OCI-LY7 (cell line): ENCODE measurements around the gene GPD2. TPM values are rescaled to one million over a fixed set of nuclear protein-coding genes. Genes with fewer than 3 reads are reported as not detected.
"Not testable (repeated sequence)": the region's sequence is repeated elsewhere in the genome, so short reads cannot be mapped to it uniquely, and the experiment has no call there.

Experiments used
- BruUV-seq: library from RNA; stranded (reverse); fragments of 400-500 nt; replicated peaks from 2 replicates; lab custom pipeline; 2021; lab: Mats Ljungman, UMichigan
- CTCF ChIA-PET: fragments of 300-600 bp; sonication (Branson Sonifier 250); formaldehyde crosslinking; loops from one replicate; lab custom pipeline; 2022; ENCODE audit warnings: antibody characterized with exemption; ENCODE audit not compliant: unreplicated experiment; lab: Charles Lee
- POLR2A ChIA-PET: fragments of 300-600 bp; sonication (Branson Sonifier 250); formaldehyde crosslinking; loops from one replicate; lab custom pipeline; 2022; ENCODE audit warnings: antibody characterized with exemption; lab: Charles Lee
- DNase-seq: peaks from one replicate; pipeline ENCODE4 v3.0.0-alpha.2; 2015; ENCODE audit warnings: low spot score
- H2AFZ ChIP-seq: fragments of 200-600 bp; sonication (generic), shearing (Covaris generic); 2 replicates; pipeline ENCODE4 v1.6.1; 2014; ENCODE audit warnings: mild to moderate bottlenecking, antibody characterized with exemption, low read length, moderate library complexity
- H3K27ac ChIP-seq: fragments of 200-600 bp; sonication (generic); 2 replicates; pipeline ENCODE4 v1.5.1; 2014; ENCODE audit warnings: mixed run types, low read depth, mild to moderate bottlenecking, moderate library complexity, low read length, inconsistent platforms; ENCODE audit not compliant: poor library complexity, severe bottlenecking
- H3K36me3 ChIP-seq: fragments of 200-600 bp; sonication (generic); 2 replicates; pipeline ENCODE4 v1.6.1; 2014; ENCODE audit warnings: mild to moderate bottlenecking, antibody characterized with exemption, low read length, moderate library complexity, mixed read lengths; ENCODE audit not compliant: insufficient read depth
- H3K4me1 ChIP-seq: fragments of 200-600 bp; sonication (generic); 2 replicates; pipeline ENCODE4 v1.5.1; 2014; ENCODE audit warnings: mild to moderate bottlenecking, low read length; ENCODE audit not compliant: insufficient read depth, poor library complexity, severe bottlenecking
- H3K4me2 ChIP-seq: fragments of 200-600 bp; sonication (generic); 2 replicates; pipeline ENCODE4 v1.6.1; 2014; ENCODE audit warnings: mild to moderate bottlenecking, low read length
- H3K4me3 ChIP-seq: fragments of 200-600 bp; sonication (generic); 2 replicates; pipeline ENCODE4 v1.5.1; 2014; ENCODE audit warnings: mild to moderate bottlenecking, low read depth, low read length; ENCODE audit not compliant: poor library complexity, severe bottlenecking
- H3K79me2 ChIP-seq: fragments of 200-600 bp; sonication (generic); 2 replicates; pipeline ENCODE4 v1.6.1; 2016; ENCODE audit warnings: low read depth, mild to moderate bottlenecking, low read length, moderate library complexity, mixed read lengths; ENCODE audit not compliant: insufficient read depth
- H3K9me2 ChIP-seq: fragments of 200-600 bp; sonication (generic); 2 replicates; pipeline ENCODE4 v1.6.1; 2016; ENCODE audit warnings: mild to moderate bottlenecking, low read length, mixed read lengths; ENCODE audit not compliant: insufficient read depth
- H3K9me3 ChIP-seq: fragments of 200-600 bp; sonication (generic); 2 replicates; pipeline ENCODE4 v1.6.1; 2014; ENCODE audit warnings: mild to moderate bottlenecking, mixed run types, low read length, mixed read lengths
- H4K20me1 ChIP-seq: fragments of 200-600 bp; sonication (generic); 2 replicates; pipeline ENCODE4 v1.6.1; 2014; ENCODE audit warnings: mild to moderate bottlenecking, antibody characterized with exemption, low read length, moderate library complexity, mixed read lengths; ENCODE audit not compliant: insufficient read depth
- EZH2phosphoT487 ChIP-seq: fragments of 200-600 bp; sonication (generic); IDR thresholded peaks from 2 replicates; pipeline ENCODE4 v1.6.1; 2018; ENCODE audit warnings: low read depth, borderline replicate concordance, mild to moderate bottlenecking, mixed run types, antibody characterized with exemption, low read length, moderate library complexity, mixed read lengths
- intact Hi-C: fragments of 100-400 bp; cut with micrococcal nuclease; formaldehyde crosslinking; loops from one replicate; pipeline ENCODE4 v1.10.0; 2022; ENCODE audit not compliant: unreplicated experiment
- total RNA-seq, 2 experiments: library from RNA; depleted of rRNA in 1 of 2; stranded (reverse); fragments of >200 nt in 1 of 2; shearing (Covaris generic) in 1 of 2; gene quantifications; 2 replicates each; pipeline ENCODE4 v1.2.3, GENCODE V29; 2014 to 2022
- TF ChIP-seq, protein P1 (sequence below): fragments of 200-600 bp; sonication (generic); conservative IDR thresholded peaks from 2 replicates; pipeline ENCODE4 v1.5.1; 2014; ENCODE audit warnings: mild to moderate bottlenecking, antibody characterized with exemption, low read length, moderate library complexity, mixed read lengths

Gene GPD2
- total RNA-seq, 2 experiments from 2014 or later, result 6.6 to 20.2 TPM

DNA sequence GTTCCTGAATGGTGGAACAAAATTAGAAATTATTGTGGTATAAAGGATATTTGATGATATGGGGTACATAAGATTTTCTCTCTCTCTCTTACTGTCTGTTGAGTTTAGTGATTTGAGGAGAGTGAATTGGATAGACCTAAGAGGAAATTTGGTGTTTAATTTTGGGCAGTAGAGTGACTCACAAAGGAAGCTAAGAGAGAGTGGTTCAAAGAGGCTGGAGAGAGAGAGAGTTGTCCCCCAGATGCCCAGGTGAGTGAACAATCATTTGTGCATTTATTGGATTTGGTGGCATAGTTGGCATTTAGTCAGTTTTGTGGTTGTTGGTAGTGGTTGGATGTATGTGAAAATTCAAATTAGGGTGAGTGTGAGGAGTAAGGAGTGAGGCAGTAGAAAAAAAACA lies 56.8 kb downstream of the GPD2 start:
- no peak for DNase-seq
- Histone ChIP-seq H3K9me2 (no peaks in the 10 kb centered on the region), H3K4me2 (no peak overlapping the region), H2AFZ (no peak overlapping the region), H4K20me1 (no peaks in the 10 kb centered on the region), H3K4me3 (no peak overlapping the region), H3K79me2 (no peaks in the 10 kb centered on the region), H3K27ac (no peak overlapping the region), H3K9me3 (no peaks in the 10 kb centered on the region), H3K36me3 (no peaks in the 10 kb centered on the region), H3K4me1 (no peaks in the 10 kb centered on the region)
- ChIA-PET CTCF (interaction anchor here (0.6 kb wide), 1 partner anchor 491 kb away, joined by 3 read pairs; no protein-coding TSS in a partner anchor), POLR2A (interaction anchor here (0.7 to 1.3 kb wide), 2 partner anchors 15 to 525 kb away, joined by 3 read pairs; no protein-coding TSS in a partner anchor)
- BruUV-seq, result no TSS peak
- TF ChIP-seq, protein P1, sequence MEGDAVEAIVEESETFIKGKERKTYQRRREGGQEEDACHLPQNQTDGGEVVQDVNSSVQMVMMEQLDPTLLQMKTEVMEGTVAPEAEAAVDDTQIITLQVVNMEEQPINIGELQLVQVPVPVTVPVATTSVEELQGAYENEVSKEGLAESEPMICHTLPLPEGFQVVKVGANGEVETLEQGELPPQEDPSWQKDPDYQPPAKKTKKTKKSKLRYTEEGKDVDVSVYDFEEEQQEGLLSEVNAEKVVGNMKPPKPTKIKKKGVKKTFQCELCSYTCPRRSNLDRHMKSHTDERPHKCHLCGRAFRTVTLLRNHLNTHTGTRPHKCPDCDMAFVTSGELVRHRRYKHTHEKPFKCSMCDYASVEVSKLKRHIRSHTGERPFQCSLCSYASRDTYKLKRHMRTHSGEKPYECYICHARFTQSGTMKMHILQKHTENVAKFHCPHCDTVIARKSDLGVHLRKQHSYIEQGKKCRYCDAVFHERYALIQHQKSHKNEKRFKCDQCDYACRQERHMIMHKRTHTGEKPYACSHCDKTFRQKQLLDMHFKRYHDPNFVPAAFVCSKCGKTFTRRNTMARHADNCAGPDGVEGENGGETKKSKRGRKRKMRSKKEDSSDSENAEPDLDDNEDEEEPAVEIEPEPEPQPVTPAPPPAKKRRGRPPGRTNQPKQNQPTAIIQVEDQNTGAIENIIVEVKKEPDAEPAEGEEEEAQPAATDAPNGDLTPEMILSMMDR, result no peak
- TF ChIP-seq EZH2phosphoT487, result no peak
- intact Hi-C loops, result no loop called here

DNA sequence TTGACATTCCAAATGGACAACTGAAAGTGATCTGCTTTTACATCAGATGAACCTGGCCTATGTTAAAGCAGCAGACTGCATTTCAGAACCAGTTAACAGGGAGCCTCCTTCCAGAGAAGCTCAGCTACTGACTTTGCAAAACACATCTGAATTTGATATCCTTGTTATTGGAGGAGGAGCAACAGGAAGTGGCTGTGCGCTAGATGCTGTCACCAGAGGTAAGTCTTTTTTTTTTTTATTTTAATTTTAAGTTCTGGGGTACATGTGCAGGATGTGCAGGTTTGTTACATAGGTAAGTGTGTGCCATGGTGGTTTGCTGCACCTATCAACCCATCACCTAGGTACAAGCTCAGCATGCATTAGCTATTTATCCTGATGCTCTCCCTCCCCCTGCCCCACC lies 59.8 kb downstream of the GPD2 start:
- H3K4me3 ChIP-seq, H3K9me3 ChIP-seq, H3K27ac ChIP-seq, H3K4me1 ChIP-seq, BruUV-seq, H3K36me3 ChIP-seq, H3K9me2 ChIP-seq, H3K79me2 ChIP-seq, H2AFZ ChIP-seq, H3K4me2 ChIP-seq, DNase-seq, H4K20me1 ChIP-seq, intact Hi-C loops: not testable (repeated sequence)
- CTCF ChIA-PET, result interaction anchor here (0.6 kb wide), 1 partner anchor 23 kb away, joined by 3 read pairs; no protein-coding TSS in a partner anchor
- POLR2A ChIA-PET, result interaction anchor here (0.6 to 1.8 kb wide), 4 partner anchors 10 to 67 kb away, joined by 3 to 5 read pairs (median 3); no protein-coding TSS in a partner anchor

DNA sequence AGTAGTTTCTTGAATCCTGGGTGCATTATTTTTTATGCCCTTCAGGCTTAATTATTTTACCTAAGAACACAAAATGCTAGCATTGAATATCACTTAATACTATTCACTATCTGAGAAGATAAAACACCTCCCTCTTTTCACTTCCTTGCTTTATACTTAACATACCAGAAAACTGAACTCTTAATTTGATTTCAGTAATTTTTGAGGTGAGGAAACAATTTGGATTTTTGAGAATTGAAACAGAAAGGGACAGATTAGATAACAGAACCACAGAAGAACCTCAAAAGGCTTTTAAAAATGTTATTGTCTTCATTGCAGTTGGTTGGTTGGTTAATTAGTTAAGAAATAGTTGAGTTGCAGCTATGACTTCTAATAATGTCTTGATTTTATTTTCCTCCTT lies 69.5 kb downstream of the GPD2 start:
- CTCF ChIA-PET, result interaction anchor here (0.5 kb wide), 1 partner anchor 158 kb away, joined by 3 read pairs; no protein-coding TSS in a partner anchor
- POLR2A ChIA-PET, result interaction anchor here (0.7 to 1.7 kb wide), 2 partner anchors 10 to 19 kb away, joined by 3 to 6 read pairs; no protein-coding TSS in a partner anchor

More for the DNA sequence above, 69.5 kb downstream of the GPD2 start:
- Histone ChIP-seq H3K79me2 (no peaks in the 10 kb centered on the region), H3K9me2 (no peaks in the 10 kb centered on the region), H3K36me3 (no peaks in the 10 kb centered on the region), H2AFZ (no peak overlapping the region), H4K20me1 (no peaks in the 10 kb centered on the region), H3K9me3 (no peaks in the 10 kb centered on the region), H3K4me2 (no peak overlapping the region), H3K4me3 (no peak overlapping the region), H3K4me1 (no peaks in the 10 kb centered on the region), H3K27ac (no peak overlapping the region)
- BruUV-seq, result no TSS peak
- no peak for DNase-seq
- TF ChIP-seq, protein P1, result no peak
- no peak for TF ChIP-seq EZH2phosphoT487
- intact Hi-C loops, result no loop called here
